ENCODE results near the gene EFCAB9. TPM values are rescaled to one million over a fixed set of nuclear protein-coding genes. Genes with fewer than 3 reads are reported as not detected.
A peak's percentile ranks its signal among the peaks of the same experiment; 100 is the strongest.

The EFCAB9 gene
- total RNA-seq, 6 experiments from 2014 or later, result not detected

DNA sequence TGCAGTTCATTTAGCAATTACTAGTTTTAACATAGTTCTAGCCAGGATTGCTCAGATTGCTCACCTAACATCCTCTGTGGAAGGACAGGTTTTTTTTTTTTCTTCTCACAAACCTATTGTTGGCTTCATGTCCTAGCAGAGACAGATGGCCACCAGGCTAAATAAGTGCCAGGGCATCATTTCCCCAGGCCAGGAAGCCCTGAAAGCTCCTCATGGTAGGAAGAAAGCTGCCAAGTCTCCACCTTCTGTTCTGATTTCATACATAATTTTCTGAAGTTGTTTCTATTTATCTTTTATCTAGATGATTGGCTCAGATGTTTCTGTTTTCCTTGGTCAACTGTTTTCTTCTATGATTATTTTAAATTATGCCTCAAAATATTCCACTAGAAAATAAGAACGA, 31.0 kb downstream of the EFCAB9 start:
- 93% methylated on average over 1 of the region's 1 CpG for whole genome bisulfite sequencing (ENCODE audit: insufficient coverage, low coverage, low lambda C conversion rate, missing lambda C conversion rate)
- H3K9me3 ChIP-seq, result no peaks in the 10 kb centered on the region

DNA sequence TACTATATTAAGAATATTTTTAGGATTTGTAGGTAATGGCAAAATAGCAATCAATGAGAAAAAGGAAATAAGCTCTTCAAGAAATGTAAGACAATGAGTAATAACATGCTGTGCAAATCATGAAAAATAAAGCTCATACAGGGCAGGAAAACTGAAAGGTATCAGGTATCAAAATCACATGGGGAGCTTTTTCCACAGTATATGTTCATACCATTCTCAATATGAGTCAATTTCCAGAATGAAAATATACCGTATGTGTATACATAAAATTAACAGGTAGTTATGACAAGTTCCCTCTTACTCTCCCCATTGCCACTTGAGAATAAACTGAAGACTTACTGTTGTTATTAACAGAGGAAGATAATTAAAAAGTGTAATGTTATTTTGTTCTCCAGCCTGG, 35.9 kb downstream of the EFCAB9 start:
- ATAC-seq (no peak), DNase-seq (no peak)
- WGBS (ENCODE audit: insufficient coverage, low coverage, low lambda C conversion rate, missing lambda C conversion rate), result 93% methylated on average over 1 of the region's 1 CpG
- intact Hi-C loops (cut with DNase I), result no loop called here
- Histone ChIP-seq H3K9me3 (no peaks in the 10 kb centered on the region), H3K27ac (no peak overlapping the region), H3K4me1 (no peaks in the 10 kb centered on the region), H3K36me3 (peaks cover 0 to 9% (median 0%) of the 10 kb centered on the region in 4 donors), H3K27me3 (no peaks in the 10 kb centered on the region), H3K4me3 (no peak overlapping the region)
- TF ChIP-seq, protein P1, sequence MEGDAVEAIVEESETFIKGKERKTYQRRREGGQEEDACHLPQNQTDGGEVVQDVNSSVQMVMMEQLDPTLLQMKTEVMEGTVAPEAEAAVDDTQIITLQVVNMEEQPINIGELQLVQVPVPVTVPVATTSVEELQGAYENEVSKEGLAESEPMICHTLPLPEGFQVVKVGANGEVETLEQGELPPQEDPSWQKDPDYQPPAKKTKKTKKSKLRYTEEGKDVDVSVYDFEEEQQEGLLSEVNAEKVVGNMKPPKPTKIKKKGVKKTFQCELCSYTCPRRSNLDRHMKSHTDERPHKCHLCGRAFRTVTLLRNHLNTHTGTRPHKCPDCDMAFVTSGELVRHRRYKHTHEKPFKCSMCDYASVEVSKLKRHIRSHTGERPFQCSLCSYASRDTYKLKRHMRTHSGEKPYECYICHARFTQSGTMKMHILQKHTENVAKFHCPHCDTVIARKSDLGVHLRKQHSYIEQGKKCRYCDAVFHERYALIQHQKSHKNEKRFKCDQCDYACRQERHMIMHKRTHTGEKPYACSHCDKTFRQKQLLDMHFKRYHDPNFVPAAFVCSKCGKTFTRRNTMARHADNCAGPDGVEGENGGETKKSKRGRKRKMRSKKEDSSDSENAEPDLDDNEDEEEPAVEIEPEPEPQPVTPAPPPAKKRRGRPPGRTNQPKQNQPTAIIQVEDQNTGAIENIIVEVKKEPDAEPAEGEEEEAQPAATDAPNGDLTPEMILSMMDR (IDR thresholded peaks at IDR 0.05), result no peak
- TF ChIP-seq POLR2A (IDR thresholded peaks at IDR 0.05), result no peak

More for the DNA sequence above, 31.0 kb downstream of the EFCAB9 start:
- Histone ChIP-seq H3K4me3 (no peak overlapping the region), H3K36me3 (no peaks in the 10 kb centered on the region), H3K27me3 (no peaks in the 10 kb centered on the region), H3K4me1 (no peaks in the 10 kb centered on the region), H3K27ac (no peak overlapping the region)
- intact Hi-C loops (cut with DNase I), result no loop called here
- DNase-seq (no peak), ATAC-seq (no peak)
- TF ChIP-seq POLR2A (IDR thresholded peaks at IDR 0.05), result no peak
- TF ChIP-seq, protein P1 (IDR thresholded peaks at IDR 0.05), result no peak

DNA sequence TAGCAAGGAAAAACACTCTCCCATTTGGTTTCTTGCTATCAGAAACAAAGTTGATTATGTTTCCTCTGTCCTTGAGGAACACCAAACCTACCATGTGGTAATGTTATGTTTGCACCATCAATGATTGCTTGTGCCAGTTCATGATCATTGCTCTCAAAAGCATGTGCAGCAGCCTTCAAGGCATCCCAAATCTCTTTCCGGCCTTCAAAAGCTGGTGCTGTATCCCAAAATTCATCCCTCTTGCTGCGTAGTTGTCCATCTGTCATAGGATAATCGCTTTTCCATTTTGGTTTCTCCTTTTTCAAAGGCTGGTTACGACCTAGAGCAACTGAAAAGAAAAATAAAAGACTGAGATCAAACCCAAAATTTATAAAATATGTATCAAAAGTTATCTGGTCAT, 40.1 kb downstream of the EFCAB9 start:
- H3K4me3 ChIP-seq, result no peak overlapping the region
- H3K27me3 ChIP-seq, result no peaks in the 10 kb centered on the region
- TF ChIP-seq POLR2A (IDR thresholded peaks at IDR 0.05), result no peak
- TF ChIP-seq, protein P1 (IDR thresholded peaks at IDR 0.05), result no peak
- no peak overlapping the region for H3K27ac ChIP-seq
- 95% methylated on average over 4 of the region's 4 CpGs for WGBS (ENCODE audit: insufficient coverage, low coverage, low lambda C conversion rate, missing lambda C conversion rate)
- no peaks in the 10 kb centered on the region for H3K9me3 ChIP-seq
- intact Hi-C loops (cut with DNase I), result no loop called here
- H3K36me3 ChIP-seq, result peaks cover 0 to 9% (median 0%) of the 10 kb centered on the region in 4 donors
- no peak for DNase-seq
- H3K4me1 ChIP-seq, result peaks cover 0 to 19% (median 10%) of the 10 kb centered on the region in 4 donors
- no peak for ATAC-seq

DNA sequence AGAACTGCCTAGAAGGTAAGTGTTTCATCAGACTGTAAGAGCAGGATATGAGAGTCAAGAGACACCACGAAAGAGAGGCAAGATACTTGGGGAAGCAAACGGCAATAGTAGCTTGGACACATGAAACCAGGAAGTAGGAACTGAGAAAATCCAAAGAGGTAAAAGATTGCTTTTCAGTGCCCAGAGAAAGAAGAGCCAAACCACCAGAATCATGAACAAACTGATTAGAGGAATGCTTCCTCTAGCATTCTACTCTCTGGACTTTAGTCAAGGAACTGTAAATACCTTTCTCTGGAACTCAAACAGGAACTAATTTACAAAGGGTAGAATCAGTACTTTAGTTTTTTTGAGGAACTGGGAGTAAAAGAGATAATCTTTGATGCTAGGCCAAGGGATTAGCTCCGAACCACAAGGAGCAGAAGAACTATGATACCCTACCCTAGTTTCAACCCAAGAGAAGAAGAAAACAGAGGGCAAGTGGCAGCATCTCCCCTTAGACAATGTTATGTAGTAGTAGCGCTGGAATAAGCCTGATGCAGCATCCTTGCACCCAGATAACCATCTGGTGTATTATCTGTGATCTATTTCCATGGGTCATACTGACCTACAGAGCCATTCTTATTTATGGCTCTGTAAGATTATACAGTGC, 41.3 kb downstream of the EFCAB9 start:
- peak; percentile 35 to 82 (median 60) for ATAC-seq

More for the DNA sequence above, 41.3 kb downstream of the EFCAB9 start:
- Histone ChIP-seq H3K36me3 (peaks cover 0 to 9% (median 0%) of the 10 kb centered on the region in 4 donors), H3K9me3 (no peaks in the 10 kb centered on the region), H3K27me3 (no peaks in the 10 kb centered on the region), H3K27ac (no peak overlapping the region), H3K4me1 (peaks cover 0 to 19% (median 10%) of the 10 kb centered on the region in 4 donors), H3K4me3 (no peak overlapping the region)
- no peak for DNase-seq
- TF ChIP-seq POLR2A (IDR thresholded peaks at IDR 0.05), result no peak
- TF ChIP-seq, protein P1 (IDR thresholded peaks at IDR 0.05), result no peak
- intact Hi-C loops (cut with DNase I), result no loop called here
- WGBS (ENCODE audit: insufficient coverage, low coverage, low lambda C conversion rate, missing lambda C conversion rate), result 22% methylated on average over 4 of the region's 4 CpGs
